CD4-positive, alpha-beta T cell treated with Interleukin-1 beta for 1 hour (primary cell): ENCODE measurements around the gene PIGU.

ENCODE experiments used
- DNase-seq, 2 donors: peaks; one replicate each; pipeline ENCODE4 v3.0.0-alpha.2; 2020 to 2022

The PIGU gene

DNA sequence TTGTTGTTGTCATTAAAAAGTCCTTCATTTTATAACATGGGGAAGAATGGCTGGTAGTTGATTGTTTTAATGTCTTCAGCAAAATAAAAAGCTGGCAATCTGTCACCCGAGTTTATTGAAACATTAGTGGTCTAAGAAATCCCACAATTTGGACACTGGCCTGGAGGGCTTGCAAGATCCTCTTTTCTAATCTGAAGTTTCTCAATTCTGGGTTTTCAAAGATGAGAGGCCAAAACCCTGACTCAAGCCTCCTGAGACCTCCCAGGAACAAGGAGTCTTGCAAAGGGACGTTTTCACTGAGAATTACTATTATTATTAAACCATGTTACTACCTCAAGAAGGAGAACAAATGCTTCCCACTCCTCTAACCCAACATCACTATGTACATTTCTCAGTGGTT is 98.9 kb downstream of the PIGU start:
- DNase-seq: no peak

DNA sequence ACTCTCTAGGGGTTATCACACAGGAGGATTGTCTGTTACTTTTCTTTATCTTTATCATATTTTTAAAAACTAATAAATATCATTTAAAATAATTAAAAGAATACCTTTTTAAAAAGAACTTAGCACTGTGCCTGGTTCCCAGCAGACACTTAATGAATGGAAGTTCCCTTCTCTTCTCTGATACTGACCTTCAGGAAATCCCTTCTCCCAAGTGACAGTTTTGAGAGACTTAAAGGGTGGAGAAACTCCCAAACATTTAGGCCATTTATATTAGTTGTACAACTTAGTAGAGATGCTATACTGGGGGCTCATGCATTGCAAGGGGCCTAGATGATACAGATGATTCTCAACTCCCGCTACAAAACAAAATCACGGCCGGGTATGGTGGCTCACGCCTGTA is 99.8 kb downstream of the PIGU start:
- DNase-seq: no peak

DNA sequence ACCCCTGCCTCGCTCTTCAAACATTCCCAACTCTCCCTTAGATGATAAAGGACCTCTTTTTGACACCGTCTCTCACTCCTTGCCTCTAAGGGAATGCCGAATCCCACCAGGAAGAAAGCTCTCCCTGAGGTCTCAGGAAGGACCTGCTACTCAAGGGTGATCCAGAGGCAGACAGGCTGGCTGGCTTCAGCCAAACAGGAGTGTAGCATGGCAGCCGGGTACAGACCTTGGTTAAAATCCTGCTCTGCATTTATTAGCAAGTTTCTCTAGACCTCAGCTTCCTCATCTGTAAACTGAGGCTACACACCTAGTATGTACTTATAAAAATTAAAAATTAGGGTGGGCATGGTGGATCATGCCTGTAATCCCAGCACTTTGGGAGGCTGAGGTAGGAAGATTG is 101.1 kb downstream of the PIGU start:
- no peak for DNase-seq

DNA sequence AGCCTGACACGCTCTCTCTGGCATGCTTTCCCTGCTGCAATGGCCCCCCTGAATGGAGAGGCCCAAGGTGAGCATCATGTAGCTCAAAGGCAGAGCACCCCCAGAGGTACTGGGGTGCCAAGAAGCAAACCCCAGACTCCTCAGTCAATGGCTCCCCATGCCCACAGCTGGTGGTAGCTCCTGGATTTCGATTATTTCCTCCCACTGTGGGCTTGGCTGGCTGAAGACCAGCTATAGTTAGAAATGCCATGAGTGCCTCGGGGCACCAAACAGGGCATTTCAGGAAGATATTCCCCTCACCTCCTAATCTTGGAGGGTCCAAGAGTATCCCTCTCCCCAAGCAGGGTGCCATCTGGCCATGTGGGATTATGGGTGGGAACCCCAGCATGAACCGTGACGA is 101.6 kb downstream of the PIGU start:
- DNase-seq: no peak

DNA sequence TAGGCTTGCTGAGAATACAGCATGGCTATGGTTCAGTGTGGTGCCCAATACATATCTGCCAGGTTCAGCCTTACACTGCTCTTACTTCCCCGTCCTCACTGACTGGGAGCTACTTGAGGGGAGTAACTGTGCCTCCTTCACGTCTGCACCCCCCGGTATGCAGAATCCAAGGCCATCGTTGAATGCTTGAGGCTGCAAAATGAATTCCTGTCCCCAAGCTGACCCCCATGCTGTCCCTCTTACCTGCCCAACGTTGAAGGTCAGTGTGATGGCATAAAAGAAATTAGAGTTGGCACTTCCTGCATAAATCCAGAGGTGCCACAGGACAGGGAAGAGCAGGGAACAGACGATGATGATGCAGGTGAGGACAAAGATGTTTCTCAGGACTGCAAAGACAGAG is 102.0 kb downstream of the PIGU start:
- DNase-seq: no peak

DNA sequence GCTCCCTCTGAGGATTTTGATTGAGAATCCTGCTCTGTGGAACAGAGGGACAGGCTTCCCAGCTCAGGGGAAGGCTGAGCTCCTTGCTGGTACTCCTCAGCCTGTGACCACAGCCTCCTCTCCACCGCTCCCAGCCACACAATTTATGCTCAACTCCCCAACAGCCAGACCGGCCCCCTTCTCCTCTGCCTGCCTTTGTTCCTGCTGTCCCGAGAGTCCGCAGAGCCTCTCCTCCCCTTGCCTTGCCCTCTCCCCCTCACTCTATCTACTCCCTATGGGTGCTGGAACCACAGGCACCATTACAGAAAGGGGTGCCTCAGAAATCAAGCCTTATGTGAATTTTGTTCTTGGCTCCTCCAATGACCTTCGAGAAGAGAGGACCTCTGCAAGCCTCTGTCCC is 102.5 kb downstream of the PIGU start:
- no peak for DNase-seq

DNA sequence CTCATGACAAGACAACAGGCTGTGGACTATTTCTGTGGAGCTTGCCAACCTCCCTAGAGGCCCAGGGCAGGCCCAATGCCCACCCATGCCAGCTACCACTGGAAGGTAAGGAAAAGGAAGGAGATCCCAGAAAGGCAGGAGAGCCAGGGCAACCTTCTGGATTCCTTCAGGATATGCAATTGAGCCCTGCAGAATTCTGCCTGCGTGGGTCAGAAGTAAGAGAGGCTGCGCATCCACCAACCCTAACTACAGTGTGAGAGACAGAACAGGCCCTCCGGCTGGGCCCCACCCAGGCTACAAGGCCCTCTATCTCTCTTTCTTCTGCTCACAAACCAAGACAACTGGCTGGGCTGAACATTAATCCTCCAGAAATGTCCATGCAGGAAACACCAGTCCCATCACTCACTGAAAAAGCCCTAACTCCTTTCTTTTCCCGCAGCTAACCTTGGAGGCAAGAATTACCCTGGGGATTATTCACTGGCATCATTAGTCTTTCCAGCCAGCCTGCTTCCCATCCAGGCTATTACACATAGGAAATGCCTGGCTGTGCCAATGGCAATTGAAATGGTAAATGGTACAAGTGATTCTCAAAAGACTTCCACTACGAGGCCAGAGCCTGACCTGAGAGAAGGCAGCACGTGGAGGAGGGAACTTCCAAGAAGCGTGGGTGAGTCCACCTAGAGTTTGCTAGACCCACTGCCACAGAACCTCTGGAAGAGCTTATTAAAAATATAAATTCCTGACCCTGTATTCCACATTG is 103.2 kb downstream of the PIGU start:
- no peak for DNase-seq

DNA sequence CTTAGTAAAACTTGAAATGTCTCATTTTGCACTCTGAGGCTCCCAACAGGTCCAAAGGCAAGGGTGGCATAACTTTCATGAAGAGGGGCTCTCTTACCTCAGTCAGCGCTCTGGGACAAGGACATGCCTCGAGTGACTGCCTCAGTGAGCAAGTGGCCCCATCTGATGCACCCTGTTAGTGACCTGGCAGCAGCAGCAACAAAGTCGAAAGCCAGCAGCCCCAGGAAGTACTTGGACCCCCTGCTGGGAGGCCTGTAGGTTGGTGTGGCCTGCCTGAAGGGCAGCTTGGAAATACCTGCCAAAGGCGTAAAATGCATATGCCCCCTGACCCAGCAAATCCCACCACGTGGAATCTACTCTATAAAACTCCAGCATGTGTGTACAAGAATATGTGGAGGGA is 105.1 kb downstream of the PIGU start:
- no peak for DNase-seq

DNA sequence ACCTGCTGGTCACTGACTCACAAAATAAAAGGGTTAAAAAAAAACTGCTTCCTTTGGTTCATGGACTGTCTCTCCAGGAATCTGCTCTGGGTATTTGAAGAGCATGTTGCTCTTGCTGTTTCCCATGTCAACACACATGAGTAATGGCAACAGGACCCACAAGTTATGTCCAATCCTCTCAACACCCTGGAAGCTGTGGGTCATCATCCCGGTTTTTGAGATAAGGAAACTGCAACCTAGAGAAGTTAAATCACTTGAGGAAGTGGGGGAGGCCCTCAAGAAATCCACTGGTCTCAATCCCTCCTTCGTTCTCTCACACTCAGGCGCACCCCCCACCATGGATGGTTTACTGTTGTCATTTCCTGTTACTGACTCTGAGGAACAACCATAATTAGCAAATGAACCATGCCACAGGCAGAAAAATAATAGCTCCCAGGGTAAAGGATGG is 106.0 kb downstream of the PIGU start:
- no peak for DNase-seq

DNA sequence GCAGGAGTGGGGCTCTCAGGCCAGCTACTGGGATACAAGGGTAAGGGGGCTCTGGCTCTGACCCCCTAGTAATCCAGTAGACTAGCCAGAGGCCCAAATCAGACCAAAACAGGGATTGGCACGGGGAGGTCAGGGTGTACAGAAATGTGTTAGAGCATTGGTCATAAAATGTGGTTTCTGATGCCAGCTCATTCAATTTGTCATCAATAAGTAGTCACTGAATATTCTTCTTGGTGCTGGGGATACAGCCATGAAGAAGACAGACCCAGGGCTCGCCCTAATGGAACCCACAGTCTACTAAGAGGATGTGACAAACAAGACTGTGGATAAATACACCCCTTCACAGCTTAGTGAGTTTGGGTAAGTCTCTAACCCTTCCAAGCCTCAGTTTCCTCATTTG is 107.3 kb downstream of the PIGU start:
- no peak for DNase-seq

DNA sequence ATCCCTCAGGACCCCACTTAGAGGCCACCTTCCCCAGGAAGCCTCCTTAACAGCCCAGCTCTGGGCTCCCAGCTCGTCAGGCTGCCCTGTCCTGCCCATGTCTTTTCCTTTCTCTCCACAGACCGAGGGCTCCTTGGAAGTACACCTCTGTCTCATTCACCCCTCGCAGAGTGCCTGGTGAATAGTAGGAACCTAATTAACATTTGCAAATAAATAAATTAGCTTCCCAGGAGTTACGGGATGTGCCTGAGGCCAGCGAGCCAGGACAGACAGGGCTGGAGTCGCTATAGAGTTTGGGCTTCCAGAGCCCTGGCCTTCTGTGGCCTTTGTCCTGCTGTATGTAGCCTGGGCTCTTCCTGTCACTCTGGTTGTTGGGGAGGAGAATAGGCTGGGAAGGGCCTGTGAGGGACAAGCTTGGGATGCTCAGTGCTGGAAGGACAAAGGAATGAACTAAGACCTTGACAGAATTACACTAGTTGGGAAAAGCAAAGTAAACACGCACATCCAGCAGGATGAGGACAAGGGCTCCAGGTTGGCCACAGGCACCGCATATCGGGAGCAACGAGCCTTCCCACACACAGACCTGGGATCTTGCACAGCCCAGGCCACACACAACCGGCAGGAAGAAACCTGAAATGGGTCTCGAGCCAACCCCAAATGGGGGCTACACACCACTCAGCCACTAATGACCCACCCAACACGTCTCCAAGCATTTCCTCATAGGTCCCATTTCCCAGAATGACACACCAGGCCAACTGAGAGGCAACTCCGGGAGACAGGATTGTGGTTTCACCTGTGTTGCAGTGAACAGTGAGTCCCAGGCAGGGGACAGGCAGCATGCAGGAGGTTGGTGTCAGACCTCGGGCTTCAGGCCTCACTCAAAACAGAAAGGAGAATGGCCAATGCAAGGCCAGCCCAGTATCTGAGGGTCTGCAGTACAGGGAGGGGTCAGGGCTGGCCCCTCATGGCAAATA is 108.7 kb downstream of the PIGU start:
- no peak for DNase-seq

DNA sequence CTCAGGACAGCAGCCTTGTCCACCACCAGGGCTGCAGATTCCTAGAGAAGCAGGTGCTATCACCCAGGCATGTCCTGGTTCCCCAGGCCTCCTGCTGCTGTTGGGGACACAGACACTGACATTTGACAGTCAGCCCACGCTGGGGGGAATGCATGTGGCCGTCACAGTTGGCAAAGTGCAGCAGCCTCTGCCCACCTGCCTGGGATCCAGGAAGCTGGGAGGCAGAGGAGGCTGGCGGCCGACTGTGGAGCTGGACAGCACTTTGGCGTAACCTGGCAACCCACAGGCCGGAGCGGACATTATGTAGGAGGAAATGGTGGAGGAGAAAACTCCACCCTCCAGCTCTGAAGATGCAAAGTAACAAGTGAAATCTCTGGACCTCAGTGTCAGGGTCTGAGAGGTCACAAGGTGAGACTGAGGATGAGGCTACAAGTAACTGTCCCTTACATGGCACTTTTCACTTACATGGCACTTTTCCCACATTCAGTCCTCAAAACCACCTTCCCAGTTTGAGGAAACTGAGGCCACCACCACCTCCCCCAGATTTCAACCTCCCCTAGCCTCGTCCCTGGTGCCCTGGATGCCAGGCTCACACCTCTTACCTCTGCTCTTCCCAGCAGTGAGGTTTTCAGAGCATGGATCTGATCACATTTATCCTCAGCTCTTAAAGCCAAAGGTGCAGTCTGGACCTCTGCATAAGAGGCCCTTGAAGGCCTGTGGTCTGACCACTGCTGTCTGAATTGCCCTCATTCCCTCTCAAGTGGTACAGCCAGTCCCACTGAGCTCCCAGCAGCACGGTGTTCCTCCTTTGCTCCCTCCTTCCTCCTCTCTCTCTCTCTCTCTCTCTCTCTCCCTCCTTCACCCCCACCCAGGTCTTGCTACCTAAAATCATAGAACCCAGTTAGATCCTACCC is 109.7 kb downstream of the PIGU start:
- no peak for DNase-seq

DNA sequence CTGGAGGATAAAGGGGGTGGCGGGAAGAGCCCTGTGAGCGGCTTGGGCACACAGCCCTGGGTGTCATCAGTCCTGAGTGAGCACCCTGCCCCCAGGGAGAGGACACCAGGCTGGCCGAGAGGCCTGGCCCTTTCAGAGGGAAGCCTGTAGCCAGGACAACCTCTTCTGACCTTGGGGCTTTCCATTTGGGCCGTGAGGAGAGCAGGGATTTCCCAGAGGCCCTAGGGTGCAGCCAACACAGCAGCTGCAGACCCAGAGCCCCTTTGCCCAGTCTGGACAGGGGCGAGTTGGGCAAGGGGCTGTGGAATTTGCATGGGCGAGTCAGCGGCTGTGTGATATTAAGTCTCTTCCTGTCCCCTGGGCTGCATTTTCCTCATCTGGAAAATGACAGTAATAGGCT is 112.1 kb downstream of the PIGU start:
- no peak for DNase-seq

DNA sequence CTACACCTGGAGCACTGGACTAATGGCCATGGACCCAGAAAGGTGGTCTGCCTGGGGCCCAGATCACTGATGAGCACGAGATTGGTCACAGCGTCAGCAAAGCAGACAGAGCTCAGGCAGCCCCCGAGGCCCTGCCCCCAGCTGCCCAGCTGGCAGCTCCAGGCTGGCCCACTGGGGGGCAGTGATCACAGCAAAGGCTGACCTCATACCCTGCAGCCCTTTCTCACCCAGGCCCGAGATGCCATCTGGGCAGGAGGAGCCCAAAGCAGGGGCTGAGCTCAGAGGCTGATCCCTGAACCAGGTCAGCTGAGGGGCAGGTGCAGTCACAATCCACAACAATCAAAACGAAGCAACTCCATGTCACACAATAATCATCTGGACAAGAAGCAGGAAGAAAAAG is 114.3 kb downstream of the PIGU start:
- peak; percentile 23 to 36 for DNase-seq

DNA sequence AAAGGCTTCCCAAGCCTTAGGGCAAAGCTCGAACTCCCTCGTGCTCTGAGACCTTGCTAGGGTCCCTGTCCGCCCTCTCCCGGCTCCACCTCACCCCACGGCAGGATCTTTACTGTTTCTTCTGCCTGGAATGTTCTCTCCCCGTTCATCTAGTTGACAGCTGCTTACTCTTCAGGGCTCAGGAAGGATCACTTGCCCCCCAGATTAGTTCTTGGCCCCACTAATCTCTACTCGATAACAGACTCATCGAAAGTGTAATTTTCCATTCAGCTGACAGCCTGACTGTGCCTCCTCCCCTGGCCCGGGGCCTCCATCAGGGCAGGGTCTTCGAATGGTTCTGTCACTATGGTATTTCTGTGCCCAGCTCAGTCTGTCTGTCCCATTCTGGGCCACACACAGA is 115.2 kb downstream of the PIGU start:
- DNase-seq: no peak

DNA sequence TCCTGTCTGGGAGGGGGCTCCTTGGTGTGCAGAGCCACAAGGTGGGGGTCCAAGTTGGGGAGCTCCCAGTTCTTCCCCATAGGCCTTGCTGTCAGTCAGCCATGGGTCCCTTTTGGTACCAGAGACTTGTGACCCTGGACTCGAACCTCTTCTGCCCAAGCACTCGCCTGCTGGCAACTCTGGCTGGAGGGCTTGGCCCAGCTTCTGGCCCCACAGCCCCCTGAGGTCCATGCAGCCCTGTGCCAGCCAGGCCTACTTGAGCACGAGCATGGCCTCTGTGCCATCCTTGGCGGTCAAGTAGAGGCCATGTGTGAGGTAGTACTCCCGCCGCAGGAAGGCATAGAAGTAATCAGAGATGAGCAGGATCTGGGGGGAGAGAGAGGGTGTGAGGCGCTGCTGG is 116.3 kb downstream of the PIGU start:
- DNase-seq: no peak

DNA sequence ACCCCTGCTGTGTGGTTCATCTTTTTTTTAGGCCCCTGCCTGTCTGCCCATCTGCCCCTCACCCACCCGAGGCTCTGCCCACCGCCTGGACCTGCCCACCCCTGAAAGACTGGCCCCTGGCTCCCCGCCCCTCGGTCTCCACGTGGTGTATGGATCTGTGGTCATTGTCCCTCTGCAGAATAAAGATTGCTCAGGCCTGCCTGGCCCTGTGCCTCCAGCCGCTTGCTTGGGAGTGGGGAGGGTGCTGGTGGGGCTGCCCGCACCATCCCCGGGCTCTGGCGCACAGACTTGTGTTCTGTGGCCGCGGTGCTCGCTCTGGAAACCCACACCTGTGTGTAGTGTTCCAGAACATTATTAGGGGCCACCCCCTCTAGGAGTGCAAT is 116.8 kb downstream of the PIGU start:
- DNase-seq: no peak

DNA sequence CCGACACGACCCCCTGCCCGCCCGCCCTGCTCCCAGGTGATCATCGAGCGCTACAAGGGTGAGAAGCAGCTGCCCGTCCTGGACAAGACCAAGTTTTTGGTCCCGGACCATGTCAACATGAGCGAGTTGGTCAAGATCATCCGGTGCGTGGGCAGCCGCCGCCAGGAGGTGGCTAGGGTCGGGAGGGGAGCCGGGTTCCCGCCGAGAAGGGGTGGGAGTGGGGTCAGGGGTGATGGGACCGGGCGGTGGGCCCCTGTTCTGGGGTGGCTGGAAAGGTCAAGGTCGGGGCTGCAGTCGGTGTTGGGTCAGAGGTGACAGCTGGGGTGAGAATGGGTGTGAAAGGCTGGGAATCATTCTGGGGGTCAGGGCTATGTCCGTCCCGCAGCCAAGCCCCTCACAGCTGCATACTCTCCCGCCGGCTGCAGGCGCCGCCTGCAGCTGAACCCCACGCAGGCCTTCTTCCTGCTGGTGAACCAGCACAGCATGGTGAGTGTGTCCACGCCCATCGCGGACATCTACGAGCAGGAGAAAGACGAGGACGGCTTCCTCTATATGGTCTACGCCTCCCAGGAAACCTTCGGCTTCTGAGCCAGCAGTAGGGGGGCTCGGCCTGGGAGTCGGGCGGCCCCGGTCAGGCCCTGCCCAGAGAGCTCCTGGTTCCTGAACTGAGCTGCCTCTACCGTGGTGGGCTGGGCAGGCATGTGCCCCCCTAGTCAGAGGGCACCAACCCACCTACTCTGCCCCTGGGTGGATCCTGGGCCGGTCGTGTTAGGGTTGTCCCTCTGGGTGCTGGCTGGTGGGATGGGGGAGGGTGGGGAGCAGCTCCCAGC is 117.4 kb downstream of the PIGU start:
- no peak for DNase-seq

DNA sequence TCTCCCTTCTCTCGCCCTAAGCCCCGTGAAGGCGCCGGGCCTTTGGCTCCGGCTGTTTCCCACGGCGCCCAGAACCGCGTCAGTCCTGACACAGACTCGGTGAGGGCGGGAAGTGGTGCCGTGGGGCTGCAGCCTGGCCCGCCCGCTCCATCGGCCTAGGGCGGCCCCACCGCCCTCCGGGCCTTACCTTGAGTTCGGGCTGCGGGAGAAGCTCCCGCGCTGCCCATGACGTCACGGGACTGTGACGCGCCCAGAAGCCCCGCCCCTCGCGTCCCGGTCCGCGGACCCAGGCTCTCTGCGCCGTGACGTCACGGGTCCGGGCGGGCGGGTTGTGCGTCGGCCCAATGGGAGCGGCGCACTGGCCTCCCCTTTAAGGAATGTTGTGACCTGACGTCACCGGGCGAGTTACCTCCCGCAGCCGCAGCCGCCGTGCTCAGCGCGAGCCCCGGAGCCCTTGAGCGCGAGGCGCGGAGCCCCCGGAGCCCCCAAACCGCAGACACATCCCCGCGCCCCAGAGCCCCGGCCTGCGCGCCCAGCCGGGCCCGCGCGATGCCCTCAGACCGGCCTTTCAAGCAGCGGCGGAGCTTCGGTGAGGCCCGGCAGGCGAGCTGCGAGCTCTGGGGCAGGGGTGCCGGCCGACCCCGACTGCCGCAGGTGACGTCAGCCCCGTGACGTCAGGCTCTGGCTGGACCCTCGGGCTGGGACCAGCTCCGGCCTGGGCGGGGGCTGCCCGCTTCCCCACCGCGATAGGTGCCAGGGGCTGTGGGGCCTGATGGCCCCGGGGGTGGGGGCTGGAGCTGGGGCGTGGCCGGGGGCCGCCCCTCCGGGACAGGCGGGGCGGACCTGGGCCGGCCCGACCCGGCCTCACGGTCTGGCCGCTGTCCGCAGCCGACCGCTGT is 118.3 kb downstream of the PIGU start, which contains the start of gene MAP1LC3A:
Gene MAP1LC3A (plus strand): TSS at position 399 of the 899 bp plus-strand sequence. CDS start 151 bp downstream, at position 550.
- DNase-seq: peak; percentile 97

DNA sequence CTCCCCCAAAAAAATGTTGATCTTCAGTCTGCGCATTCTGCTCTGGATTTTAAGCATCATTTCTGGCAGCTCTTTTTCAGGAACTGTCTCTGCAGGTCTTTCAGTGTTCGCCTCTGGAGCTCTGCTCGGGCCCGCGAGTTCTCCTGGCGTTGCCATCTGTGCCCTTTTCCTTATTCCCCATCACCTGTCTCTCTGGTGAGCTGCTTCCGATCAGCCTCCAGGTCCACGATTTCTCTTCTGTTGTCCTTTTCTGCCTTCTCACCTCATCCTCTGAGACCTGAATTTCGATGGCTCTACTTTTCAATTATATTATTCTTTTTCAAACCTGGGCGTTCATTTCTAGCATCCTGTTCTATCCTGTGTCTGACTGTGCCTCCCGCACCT is 119.0 kb downstream of the PIGU start:
- no peak for DNase-seq

DNA sequence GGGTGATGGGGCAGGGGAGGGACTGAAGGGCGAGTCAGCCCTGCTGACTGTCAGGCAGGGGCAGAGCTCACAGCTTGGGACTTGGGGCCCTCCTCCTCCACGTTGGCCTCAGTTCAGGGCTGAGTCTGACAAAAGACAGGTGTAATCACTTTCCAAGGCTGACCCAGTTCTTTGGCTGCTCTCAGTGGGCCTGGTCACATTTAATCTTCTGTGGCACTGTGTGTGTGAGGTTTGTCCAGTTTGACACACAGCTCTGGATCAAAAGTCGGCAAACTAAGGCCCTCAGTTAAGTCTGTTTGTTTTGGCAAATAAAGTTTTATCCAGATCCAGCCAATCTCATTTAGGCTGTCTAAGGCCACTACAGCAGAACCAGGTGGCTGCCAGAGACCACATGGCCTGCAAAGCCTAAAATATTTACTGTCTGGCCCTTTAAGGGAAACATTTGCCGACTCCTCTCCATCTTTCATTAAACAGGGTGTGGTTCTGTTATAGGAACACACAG is 123.5 kb downstream of the PIGU start:
- DNase-seq: no peak
